Cardiac ventricle fibroblast (primary cell): ENCODE data around the gene LIMD2. TPM values are rescaled to one million over a fixed set of nuclear protein-coding genes. Genes with fewer than 3 reads are reported as not detected.

Source experiments
- total RNA-seq: library from RNA; depleted of rRNA; stranded (reverse); fragments of >200 nt; gene quantifications from 2 replicates; pipeline ENCODE4 v1.2.3, GENCODE V29; 2015

Gene LIMD2
- total RNA-seq: 20.4 and 23.7 TPM in 2 replicates

GRCh38 chr17:63699638-63700527 lies at the start of gene LIMD2:
LIMD2 (minus strand) TSS chr17:63700125; CDS start chr17:63699298, 827 bp downstream.

GRCh38 chr17:63741408-63742173 lies 41.7 kb upstream of the LIMD2 start, which contains the start of gene STRADA:
STRADA (minus strand) TSS chr17:63741799; CDS start chr17:63728369, 13,430 bp downstream.

Other genes starting within 250 kb of the LIMD2 start
- gene ACE, start 223.1 kb downstream of the LIMD2 start, total RNA-seq: 119 and 130 TPM in 2 replicates
- not detected in 2 replicates for gene KCNH6, start 176.8 kb downstream of the LIMD2 start, total RNA-seq
- gene DCAF7, start 149.6 kb downstream of the LIMD2 start, total RNA-seq: 23.2 and 24.5 TPM in 2 replicates
- 10.7 and 13.4 TPM in 2 replicates for gene TACO1, start 99.2 kb downstream of the LIMD2 start, total RNA-seq
- gene MAP3K3, start 77.7 kb downstream of the LIMD2 start, total RNA-seq: 17.0 and 25.6 TPM in 2 replicates
- gene STRADA, start 41.7 kb upstream of the LIMD2 start, total RNA-seq: 12.0 and 14.9 TPM in 2 replicates
- 52.9 and 72.8 TPM in 2 replicates for gene CCDC47, start 73.5 kb upstream of the LIMD2 start, total RNA-seq
- 45.7 and 60.6 TPM in 2 replicates for gene DDX42, start 74.0 kb upstream of the LIMD2 start, total RNA-seq
- 80.7 and 81.3 TPM in 2 replicates for gene PSMC5, start 127.3 kb upstream of the LIMD2 start, total RNA-seq
- gene FTSJ3, start 127.5 kb upstream of the LIMD2 start, total RNA-seq: 28.4 and 29.6 TPM in 2 replicates
- 166 and 206 TPM in 2 replicates for gene SMARCD2, start 142.6 kb upstream of the LIMD2 start, total RNA-seq
- not detected in 2 replicates for gene CSH2, start 173.6 kb upstream of the LIMD2 start, total RNA-seq
- gene GH2, start 181.8 kb upstream of the LIMD2 start, total RNA-seq: not detected in 2 replicates
- not detected in 2 replicates for gene CSH1, start 196.4 kb upstream of the LIMD2 start, total RNA-seq
- not detected in 2 replicates for gene CSHL1, start 211.1 kb upstream of the LIMD2 start, total RNA-seq
- not detected in 2 replicates for gene GH1, start 218.7 kb upstream of the LIMD2 start, total RNA-seq
- gene CD79B, start 232.2 kb upstream of the LIMD2 start, total RNA-seq: 0.31 and 1.0 TPM in 2 replicates